HG02763 (cell line): ENCODE measurements around the gene ZNF415.
"Not testable (repeated sequence)": the region's sequence is repeated elsewhere in the genome, so short reads cannot be mapped to it uniquely, and the experiment has no call there.

Experiments
- ATAC-seq: cut with Tn5 transposase; IDR thresholded peaks from one replicate; pipeline ENCODE4 v1.9.1; 2021; ENCODE audit warnings: mild to moderate bottlenecking, moderate library complexity; ENCODE audit not compliant: unreplicated experiment

Gene ZNF415

DNA sequence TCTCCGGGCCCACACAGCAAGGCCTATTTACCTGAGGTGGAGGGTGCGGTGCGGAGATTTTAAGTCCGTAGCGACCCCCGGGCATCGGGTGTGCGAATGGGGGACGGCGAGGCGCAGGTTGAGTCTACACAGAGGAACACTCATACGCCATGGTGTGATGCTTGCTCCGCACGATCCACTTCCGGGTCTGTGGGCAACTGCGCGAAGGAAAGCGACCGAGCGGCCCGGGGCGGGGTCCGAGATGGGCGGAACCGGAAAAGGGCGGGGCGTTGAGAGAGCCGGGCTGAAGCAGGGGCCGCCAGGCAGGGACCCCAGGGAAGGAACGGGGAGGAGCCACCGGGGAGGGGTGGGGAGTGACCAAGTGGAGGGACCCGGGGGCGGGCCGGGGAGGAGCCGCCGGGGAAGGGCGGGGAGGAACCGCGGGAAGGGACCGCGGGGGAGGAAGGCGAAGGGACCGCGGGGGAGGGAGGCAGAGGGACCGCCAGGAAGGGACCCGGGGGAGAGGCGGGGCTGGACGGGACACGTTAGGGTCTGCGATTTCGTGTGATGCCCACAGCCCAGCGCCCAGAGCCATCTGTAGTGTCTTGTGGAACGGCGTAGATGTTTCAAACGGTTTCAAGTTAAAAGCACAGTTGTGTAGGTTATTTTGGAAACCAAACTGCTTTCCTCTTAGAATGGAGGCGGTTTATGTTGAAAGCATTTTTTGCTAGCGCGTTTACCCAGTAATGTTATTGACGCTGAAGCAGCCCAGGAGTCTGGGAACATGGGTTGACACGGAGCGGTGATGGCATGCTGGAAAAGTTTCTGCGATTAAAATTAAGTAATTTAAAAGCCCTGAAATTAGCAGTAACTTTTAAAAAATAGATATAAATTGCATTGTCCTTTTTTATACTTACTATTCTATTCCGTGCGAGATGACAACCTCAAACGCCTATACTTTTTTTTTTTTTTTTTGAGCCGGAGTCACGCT, 29.2 kb downstream of the ZNF415 start, which contains the start of gene ZNF160:
Gene ZNF160 (minus strand): TSS at position 189 of the 970 bp plus-strand sequence. CDS start 17,146 bp downstream, outside the sequence.
- peak; percentile 94 for ATAC-seq

- ATAC-seq = peak; percentile 10
Measured at GRCh38 chr19:53102756-53103233, 29.9 kb downstream of the ZNF415 start.

DNA sequence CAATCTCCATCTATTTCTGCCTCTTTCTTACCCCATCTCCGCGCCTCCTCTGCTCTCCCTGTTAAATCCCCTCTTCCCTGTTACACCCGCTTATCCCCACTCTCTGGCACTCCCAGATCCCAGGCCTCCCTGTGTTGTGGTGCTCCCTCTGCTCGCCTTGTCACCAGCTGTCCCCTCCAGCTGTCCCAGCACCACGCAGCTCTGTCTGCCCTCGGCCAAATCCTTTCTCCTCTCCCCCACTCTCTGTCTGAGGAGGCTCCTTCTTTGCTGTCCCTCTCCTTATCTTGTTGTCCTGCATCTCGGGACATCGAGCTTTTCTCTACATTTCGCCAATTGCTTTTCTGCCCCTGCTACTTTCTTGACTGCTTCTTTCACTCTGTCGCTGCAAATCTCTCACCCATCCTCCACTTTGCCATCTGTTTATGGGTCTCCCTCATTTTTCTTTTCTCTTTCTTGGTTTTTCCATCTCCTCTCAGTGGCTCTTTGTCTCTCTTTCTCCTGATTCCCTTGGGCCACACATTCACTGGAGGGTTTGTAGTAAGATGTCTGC, 30.4 kb downstream of the ZNF415 start:
- ATAC-seq = no peak

- no peak for ATAC-seq
Measured at GRCh38 chr19:53101518-53101917, 31.2 kb downstream of the ZNF415 start.

- ATAC-seq = not testable (repeated sequence)
Measured at GRCh38 chr19:53098570-53098969, 34.1 kb downstream of the ZNF415 start.

- not testable (repeated sequence) for ATAC-seq
Measured at GRCh38 chr19:53096982-53097690, 35.6 kb downstream of the ZNF415 start.

- not testable (repeated sequence) for ATAC-seq
Measured at GRCh38 chr19:53096579-53096978, 36.1 kb downstream of the ZNF415 start.

GRCh38 chr19:53094754-53095575, 37.7 kb downstream of the ZNF415 start:
- no peak for ATAC-seq

- no peak for ATAC-seq
Measured at GRCh38 chr19:53092723-53093122, 40.0 kb downstream of the ZNF415 start.

DNA sequence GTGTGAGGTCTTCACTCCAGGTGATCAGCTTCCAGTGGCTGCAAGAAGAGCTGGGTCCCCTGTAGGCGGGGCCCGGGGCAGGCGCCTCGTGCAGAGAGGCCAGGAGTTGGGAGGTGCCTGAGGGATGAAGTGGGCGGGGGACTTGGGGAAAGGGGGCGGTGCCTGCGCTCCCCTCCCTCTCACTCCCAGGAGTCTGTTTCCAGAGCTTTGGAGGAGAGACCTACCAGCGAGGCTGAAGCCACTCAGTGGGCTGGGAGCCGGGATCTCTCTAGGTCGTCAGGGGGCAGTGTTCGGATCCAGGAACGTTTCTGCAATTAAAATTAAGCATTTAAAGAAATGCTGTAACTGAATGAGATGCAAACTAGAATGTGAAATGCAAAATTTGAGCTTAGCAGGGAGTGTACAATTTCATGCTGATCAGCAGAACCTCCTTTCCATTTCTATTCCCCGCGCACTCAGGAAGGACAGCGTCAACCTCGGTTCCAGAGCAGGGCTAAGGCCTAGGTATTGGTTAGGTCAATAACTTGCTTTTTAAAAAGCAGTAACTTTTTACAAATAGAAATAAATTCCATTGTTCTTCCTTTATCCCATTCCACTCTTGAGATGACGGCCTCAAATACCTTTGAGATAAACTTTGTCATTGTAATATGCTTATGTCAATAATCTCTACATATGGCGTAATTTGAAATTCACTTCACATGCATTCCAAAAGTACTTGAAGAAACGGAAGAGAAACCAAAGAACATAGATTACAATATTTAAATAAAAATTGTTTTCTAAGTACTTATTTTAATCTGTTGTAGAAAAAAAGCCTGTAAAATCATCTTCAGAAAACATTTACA, 41.1 kb downstream of the ZNF415 start:
- ATAC-seq = no peak

DNA sequence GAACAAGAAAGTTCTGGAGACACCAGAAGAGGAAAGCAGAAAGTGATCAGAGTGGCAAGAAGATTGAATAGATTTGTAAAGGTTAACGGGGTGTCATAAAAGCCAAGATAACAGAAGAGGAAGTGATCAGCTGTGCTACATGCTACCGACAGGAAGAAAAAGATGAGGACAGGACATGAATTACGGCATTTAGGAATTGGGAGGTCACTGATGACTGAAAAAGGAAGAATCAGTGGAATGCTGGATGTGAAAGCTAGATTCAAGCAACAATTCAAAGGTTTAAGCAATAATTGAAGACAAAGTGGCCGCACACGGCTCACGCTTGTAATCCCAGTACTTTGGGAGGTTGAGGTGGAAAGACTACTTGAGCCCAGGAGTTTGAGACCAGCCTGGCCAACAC, 44.6 kb downstream of the ZNF415 start:
- no peak for ATAC-seq

GRCh38 chr19:53086949-53087348, 45.8 kb downstream of the ZNF415 start:
- no peak for ATAC-seq

DNA sequence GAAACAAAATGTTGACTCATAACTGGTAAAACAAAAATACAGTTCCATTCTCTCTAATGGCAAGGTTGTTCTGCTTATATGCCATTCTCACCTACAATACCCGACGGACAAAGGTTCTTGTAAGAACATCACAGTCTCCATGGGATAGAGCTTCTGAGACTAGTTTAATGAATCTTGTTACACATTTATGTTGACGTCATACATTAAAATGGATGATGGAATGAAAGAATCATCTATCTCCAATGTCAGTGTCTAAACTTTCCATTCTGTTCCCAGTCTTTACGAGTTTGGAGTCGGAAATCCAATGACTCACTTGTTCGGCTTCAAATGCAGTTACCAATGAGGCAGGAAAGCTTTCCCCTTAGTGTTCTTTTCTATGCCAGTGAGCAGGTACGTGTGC, 47.2 kb downstream of the ZNF415 start:
- ATAC-seq = no peak

DNA sequence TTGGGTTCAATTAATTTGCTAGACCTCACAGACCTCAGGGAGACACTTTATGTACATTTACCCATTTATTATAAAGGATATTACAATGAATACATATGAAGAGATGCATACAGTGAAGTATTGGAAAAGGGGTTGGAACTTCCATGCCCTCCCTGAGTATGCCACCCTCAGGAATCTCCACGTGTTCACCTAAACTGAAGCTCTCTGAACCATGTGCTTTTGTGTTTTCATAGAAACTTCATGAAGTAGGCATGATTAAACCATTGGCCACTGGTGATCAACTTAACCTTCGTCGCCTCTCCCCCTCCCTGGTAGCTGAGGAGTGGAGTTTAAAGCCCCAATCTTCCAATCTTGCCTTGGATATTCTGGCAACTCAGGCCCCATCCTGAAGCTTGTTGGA, 49.8 kb downstream of the ZNF415 start:
- ATAC-seq = no peak

GRCh38 chr19:53079313-53079924, 53.3 kb downstream of the ZNF415 start:
- ATAC-seq = no peak

GRCh38 chr19:53078668-53079067, 54.0 kb downstream of the ZNF415 start:
- ATAC-seq = no peak

- no peak for ATAC-seq
Measured at GRCh38 chr19:53076984-53077383, 55.7 kb downstream of the ZNF415 start.

DNA sequence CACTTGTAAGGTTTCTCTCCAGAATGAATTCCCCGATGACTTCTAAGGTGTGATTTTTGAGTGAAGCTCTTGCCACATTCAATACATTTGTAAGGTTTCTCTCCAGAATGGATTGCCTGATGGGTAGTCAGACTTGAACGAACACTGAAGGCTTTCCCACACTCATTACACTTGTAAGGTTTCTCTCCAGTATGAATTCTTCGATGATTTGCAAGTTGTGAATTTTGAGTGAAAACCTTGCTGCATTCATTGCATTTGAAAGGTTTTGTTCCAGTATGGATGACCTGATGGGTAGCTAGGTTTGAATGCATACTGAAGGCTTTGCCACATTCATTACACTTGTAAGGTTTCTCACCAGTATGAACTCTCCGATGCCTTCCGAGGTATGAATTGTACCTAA, 63.9 kb downstream of the ZNF415 start:
- no peak for ATAC-seq

DNA sequence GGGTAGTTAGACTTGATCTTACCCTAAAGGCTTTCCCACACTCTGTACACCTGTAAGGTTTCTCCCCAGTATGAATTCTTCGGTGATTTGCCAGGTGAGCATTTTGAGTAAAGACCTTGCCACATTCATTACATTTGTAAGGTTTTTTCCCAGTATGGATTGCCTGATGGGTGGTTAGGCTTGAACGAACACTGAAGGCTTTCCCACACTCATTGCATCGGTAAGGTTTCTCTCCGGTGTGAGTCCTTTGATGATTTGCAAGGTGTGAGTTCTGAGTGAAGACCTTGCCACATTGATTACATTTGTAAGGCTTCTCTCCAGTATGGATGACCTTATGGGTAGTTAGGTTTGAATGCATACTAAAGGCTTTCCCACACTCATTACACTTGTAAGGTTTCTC, 64.5 kb downstream of the ZNF415 start:
- no peak for ATAC-seq
